ENCODE data around the gene CAMK1D.

- TF ChIP-seq CTCF (IDR thresholded peaks at IDR 0.05) (no peak), POLR2AphosphoS5 (IDR thresholded peaks at IDR 0.05; ENCODE audit: insufficient read depth in 1 of 2, low read depth in 1 of 2) (no peak)
Measured at GRCh38 chr10:12338981-12339380, 10.4 kb upstream of the CAMK1D start.
